ENCODE measurements around the gene CALML6. TPM values are rescaled to one million over a fixed set of nuclear protein-coding genes. Genes with fewer than 3 reads are reported as not detected.

The CALML6 gene
- total RNA-seq, 1 donor, result 0.36 TPM

DNA sequence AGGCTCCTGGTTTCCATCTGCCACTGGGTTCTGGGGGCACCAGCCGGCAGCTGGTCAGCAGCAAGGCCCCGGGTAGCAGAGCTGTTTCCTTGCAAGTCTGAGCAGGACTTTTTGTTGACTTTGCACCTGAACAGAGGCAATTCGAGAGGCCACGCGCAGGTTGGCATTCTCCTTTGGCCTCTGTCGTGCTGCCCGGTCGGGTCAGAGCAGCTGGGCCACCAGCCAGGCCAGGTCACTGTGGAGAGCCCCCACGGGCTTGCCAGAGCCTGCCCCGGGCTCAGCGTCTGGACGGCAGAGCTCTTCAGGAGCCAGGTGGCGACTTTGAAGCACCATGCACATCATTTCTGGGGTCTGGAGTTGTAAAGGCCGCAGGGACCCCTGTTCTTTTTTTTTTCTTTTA, 32.4 kb downstream of the CALML6 start:
- H2AFZ ChIP-seq (ENCODE audit: low read length), result no peak overlapping the region
- no peaks in the 10 kb centered on the region for H3K79me2 ChIP-seq (ENCODE audit: insufficient read depth, low read length)
- peaks cover 11% of the 10 kb centered on the region for H3K27me3 ChIP-seq (ENCODE audit: insufficient read depth, low read length)
- H4K20me1 ChIP-seq (ENCODE audit: insufficient read depth, low read length), result no peaks in the 10 kb centered on the region
- TF ChIP-seq, protein P1, sequence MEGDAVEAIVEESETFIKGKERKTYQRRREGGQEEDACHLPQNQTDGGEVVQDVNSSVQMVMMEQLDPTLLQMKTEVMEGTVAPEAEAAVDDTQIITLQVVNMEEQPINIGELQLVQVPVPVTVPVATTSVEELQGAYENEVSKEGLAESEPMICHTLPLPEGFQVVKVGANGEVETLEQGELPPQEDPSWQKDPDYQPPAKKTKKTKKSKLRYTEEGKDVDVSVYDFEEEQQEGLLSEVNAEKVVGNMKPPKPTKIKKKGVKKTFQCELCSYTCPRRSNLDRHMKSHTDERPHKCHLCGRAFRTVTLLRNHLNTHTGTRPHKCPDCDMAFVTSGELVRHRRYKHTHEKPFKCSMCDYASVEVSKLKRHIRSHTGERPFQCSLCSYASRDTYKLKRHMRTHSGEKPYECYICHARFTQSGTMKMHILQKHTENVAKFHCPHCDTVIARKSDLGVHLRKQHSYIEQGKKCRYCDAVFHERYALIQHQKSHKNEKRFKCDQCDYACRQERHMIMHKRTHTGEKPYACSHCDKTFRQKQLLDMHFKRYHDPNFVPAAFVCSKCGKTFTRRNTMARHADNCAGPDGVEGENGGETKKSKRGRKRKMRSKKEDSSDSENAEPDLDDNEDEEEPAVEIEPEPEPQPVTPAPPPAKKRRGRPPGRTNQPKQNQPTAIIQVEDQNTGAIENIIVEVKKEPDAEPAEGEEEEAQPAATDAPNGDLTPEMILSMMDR (IDR thresholded peaks at IDR 0.05; ENCODE audit: extremely low read depth, low read depth, low read length), result no peak
- no peaks in the 10 kb centered on the region for H3K36me3 ChIP-seq (ENCODE audit: insufficient read depth, low read length)
- H3K27ac ChIP-seq (ENCODE audit: low read depth, low read length), result no peak overlapping the region
- H3K4me2 ChIP-seq (ENCODE audit: insufficient read depth, low read length), result no peak overlapping the region
- H3K4me3 ChIP-seq (ENCODE audit: insufficient read depth, low read length), result no peak overlapping the region
- H3K9me3 ChIP-seq (ENCODE audit: low read depth, low read length), result no peaks in the 10 kb centered on the region
- DNase-seq (ENCODE audit: insufficient read length, low spot score, missing footprints), result no peak
- no peaks in the 10 kb centered on the region for H3K4me1 ChIP-seq (ENCODE audit: insufficient read depth, low read length)

DNA sequence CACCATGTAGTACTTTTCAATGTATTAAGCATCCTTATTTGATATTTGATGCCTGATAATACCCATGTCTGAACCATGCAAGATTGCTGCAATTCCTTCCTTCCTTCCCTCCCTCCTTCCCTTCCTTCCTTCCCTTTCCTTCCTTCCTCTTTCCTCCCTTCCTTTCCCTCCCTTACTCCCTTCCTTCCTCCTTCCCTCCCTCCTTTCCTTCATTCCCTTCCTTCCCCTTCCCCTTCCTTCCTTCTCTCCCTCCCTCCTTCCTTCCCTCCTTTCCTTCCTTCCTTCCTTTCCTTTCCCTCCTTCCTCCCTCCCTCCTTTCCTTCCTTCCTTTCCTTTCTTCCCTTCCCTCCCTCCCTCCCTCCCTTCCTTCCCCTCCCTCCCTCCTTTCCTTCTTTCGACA, 33.7 kb downstream of the CALML6 start:
- H2AFZ ChIP-seq (ENCODE audit: low read length), result no peak overlapping the region
- TF ChIP-seq, protein P1 (IDR thresholded peaks at IDR 0.05; ENCODE audit: extremely low read depth, low read depth, low read length), result no peak
- no peak overlapping the region for H3K4me3 ChIP-seq (ENCODE audit: insufficient read depth, low read length)
- H3K4me1 ChIP-seq (ENCODE audit: insufficient read depth, low read length), result no peaks in the 10 kb centered on the region
- H4K20me1 ChIP-seq (ENCODE audit: insufficient read depth, low read length), result no peaks in the 10 kb centered on the region
- no peaks in the 10 kb centered on the region for H3K79me2 ChIP-seq (ENCODE audit: insufficient read depth, low read length)
- H3K4me2 ChIP-seq (ENCODE audit: insufficient read depth, low read length), result no peak overlapping the region
- no peaks in the 10 kb centered on the region for H3K36me3 ChIP-seq (ENCODE audit: insufficient read depth, low read length)
- no peak overlapping the region for H3K27ac ChIP-seq (ENCODE audit: low read depth, low read length)
- no peaks in the 10 kb centered on the region for H3K9me3 ChIP-seq (ENCODE audit: low read depth, low read length)
- H3K27me3 ChIP-seq (ENCODE audit: insufficient read depth, low read length), result peaks cover 11% of the 10 kb centered on the region
- no peak for DNase-seq (ENCODE audit: insufficient read length, low spot score, missing footprints)

DNA sequence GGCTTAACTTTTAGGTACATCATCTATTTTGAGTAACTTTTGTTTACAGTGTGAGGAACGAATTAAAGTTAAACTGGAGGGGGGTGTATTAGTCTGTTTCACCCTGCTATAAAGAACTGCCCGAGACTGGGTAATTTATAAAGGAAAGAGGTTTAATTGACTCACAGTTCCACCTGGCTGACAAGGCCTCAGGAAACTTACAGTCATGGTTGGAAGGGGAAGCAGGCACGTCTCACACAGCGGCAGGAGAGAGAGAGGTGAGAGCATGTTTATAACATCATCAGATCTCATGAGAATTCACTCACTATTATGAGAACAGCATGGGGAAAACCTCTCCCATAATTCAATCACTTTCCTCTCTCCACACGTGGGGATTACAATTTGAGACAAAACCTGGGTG, 35.9 kb downstream of the CALML6 start:
- DNase-seq (ENCODE audit: insufficient read length, low spot score, missing footprints), result no peak
- H3K79me2 ChIP-seq (ENCODE audit: insufficient read depth, low read length), result no peaks in the 10 kb centered on the region
- no peaks in the 10 kb centered on the region for H3K9me3 ChIP-seq (ENCODE audit: low read depth, low read length)
- H3K27me3 ChIP-seq (ENCODE audit: insufficient read depth, low read length), result peaks cover 9% of the 10 kb centered on the region
- no peaks in the 10 kb centered on the region for H3K36me3 ChIP-seq (ENCODE audit: insufficient read depth, low read length)
- TF ChIP-seq, protein P1 (IDR thresholded peaks at IDR 0.05; ENCODE audit: extremely low read depth, low read depth, low read length), result no peak
- H3K4me3 ChIP-seq (ENCODE audit: insufficient read depth, low read length), result no peak overlapping the region
- no peak overlapping the region for H3K27ac ChIP-seq (ENCODE audit: low read depth, low read length)
- no peaks in the 10 kb centered on the region for H3K4me1 ChIP-seq (ENCODE audit: insufficient read depth, low read length)
- no peak overlapping the region for H2AFZ ChIP-seq (ENCODE audit: low read length)
- H3K4me2 ChIP-seq (ENCODE audit: insufficient read depth, low read length), result no peak overlapping the region
- H4K20me1 ChIP-seq (ENCODE audit: insufficient read depth, low read length), result no peaks in the 10 kb centered on the region

DNA sequence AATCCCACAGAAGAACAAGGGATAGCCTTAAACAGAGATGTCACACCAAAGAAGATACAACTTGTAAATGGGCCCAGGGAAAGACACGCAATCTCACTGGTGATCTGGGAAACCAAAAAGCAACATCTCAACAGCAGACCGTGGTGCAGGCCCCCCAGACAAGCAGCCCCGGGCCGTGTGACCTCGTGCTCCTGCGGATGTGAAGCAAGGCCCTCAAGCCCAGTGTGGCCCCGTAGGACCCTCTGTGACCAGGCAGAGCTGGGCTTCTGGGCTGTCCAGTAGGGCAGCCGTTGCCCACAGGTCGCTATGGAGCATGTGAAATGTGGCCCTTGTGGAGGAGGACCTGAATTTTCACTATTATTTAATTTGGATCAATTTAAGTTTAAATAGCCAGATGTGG, 39.0 kb downstream of the CALML6 start:
- Histone ChIP-seq H3K9me3 (ENCODE audit: low read depth, low read length) (no peaks in the 10 kb centered on the region), H3K27me3 (ENCODE audit: insufficient read depth, low read length) (peaks cover 9% of the 10 kb centered on the region), H3K4me1 (ENCODE audit: insufficient read depth, low read length) (no peaks in the 10 kb centered on the region), H2AFZ (ENCODE audit: low read length) (no peak overlapping the region), H3K4me3 (ENCODE audit: insufficient read depth, low read length) (no peak overlapping the region), H3K36me3 (ENCODE audit: insufficient read depth, low read length) (no peaks in the 10 kb centered on the region), H4K20me1 (ENCODE audit: insufficient read depth, low read length) (no peaks in the 10 kb centered on the region), H3K4me2 (ENCODE audit: insufficient read depth, low read length) (no peak overlapping the region), H3K79me2 (ENCODE audit: insufficient read depth, low read length) (no peaks in the 10 kb centered on the region), H3K27ac (ENCODE audit: low read depth, low read length) (no peak overlapping the region)
- DNase-seq (ENCODE audit: insufficient read length, low spot score, missing footprints), result no peak
- TF ChIP-seq, protein P1 (IDR thresholded peaks at IDR 0.05; ENCODE audit: extremely low read depth, low read depth, low read length), result no peak
